Gastrocnemius medialis (tissue), 4 donors: ENCODE measurements around the gene MYO19. TPM values are rescaled to one million over a fixed set of nuclear protein-coding genes. Genes with fewer than 3 reads are reported as not detected.

Source experiments
- ATAC-seq, 2 donors: fragments of 150-250 bp; one replicate each; pipeline ENCODE4 v1.9.1; 2016
- DNase-seq, 2 donors: peaks; one replicate each; pipeline ENCODE4 v3.0.0-alpha.2; 2019
- H3K27ac ChIP-seq, 4 donors: fragments of 200-600 bp; sonication (generic); 1 replicate in 1 of 4; 2 replicates in 3 of 4; pipeline ENCODE4 v1.5.1; 2016 to 2018; ENCODE audit warnings: mild to moderate bottlenecking in 2 of 4, moderate library complexity in 1 of 4
- H3K27me3 ChIP-seq, 3 donors: fragments of 200-600 bp; sonication (generic) in 2 of 3; 1 replicate in 1 of 3; 2 replicates in 2 of 3; pipeline versions ENCODE4 v1.5.1 to v1.6.0; 2016 to 2019; ENCODE audit warnings: mild to moderate bottlenecking in 1 of 3, moderate library complexity in 1 of 3
- H3K36me3 ChIP-seq, 2 donors: fragments of 200-600 bp; sonication (generic) in 1 of 2; one replicate each; pipeline ENCODE4 v1.5.1; 2017 to 2018
- H3K4me1 ChIP-seq, 2 donors: fragments of 200-600 bp; sonication (generic) in 1 of 2; one replicate each; pipeline ENCODE4 v1.5.1; 2016 to 2017; ENCODE audit warnings: mild to moderate bottlenecking in 2 of 2
- H3K4me3 ChIP-seq, 4 donors: fragments of 200-600 bp; sonication (generic) in 3 of 4; 1 replicate in 1 of 4; 2 replicates in 3 of 4; pipeline ENCODE4 v1.5.1; 2016 to 2019; ENCODE audit warnings: mild to moderate bottlenecking in 2 of 4
- H3K9me3 ChIP-seq, 3 donors: fragments of 200-600 bp; sonication (generic) in 2 of 3; 1 replicate in 1 of 3; 2 replicates in 2 of 3; pipeline ENCODE4 v1.5.1; 2016 to 2019
- CTCF ChIP-seq, 5 experiments: fragments of 450-650 bp in 3 of 5; fragments of 200-600 bp in 2 of 5; sonication (generic) in 2 of 5; IDR thresholded peaks in 4 of 5; conservative IDR thresholded peaks in 1 of 5; 1 replicate in 4 of 5; 2 replicates in 1 of 5; pipeline ENCODE4 v1.5.1; 2016 to 2019; ENCODE audit warnings: antibody characterized with exemption in 5 of 5, mild to moderate bottlenecking in 3 of 5, moderate library complexity in 3 of 5
- POLR2A ChIP-seq, 2 donors: fragments of 450-650 bp; IDR thresholded peaks; one replicate each; pipeline ENCODE4 v1.6.1; 2017; ENCODE audit warnings: antibody characterized with exemption in 2 of 2, mild to moderate bottlenecking in 2 of 2, moderate library complexity in 2 of 2
- in situ Hi-C, 4 donors: fragments of 200-750 bp; cut with MboI; loops; one replicate each; pipeline versions ENCODE4 v1.15.0 to v1.8.0; 2017; ENCODE audit warnings: low sequenced_read_pairs in 4 of 4
- intact Hi-C: fragments of 100-400 bp; cut with DNase I; formaldehyde crosslinking; loops from one replicate; pipeline ENCODE4 v1.15.1; 2023; ENCODE audit warnings: low total_unique reads
- total RNA-seq, 4 donors: library from RNA; depleted of rRNA; stranded (reverse); fragments of >200 nt; gene quantifications; one replicate each; pipeline versions ENCODE4 v1.1.0 to v1.2.3, GENCODE V29; 2016

Gene MYO19
- total RNA-seq, 4 donors from 2014 or later, result 7.5 to 16.8 (median 13.2) TPM

- peak overlapping the region in 1 of 4 donors; percentile 60 for H3K27ac ChIP-seq
- ATAC-seq, result peak; percentile 66 to 77
- no peaks in the 10 kb centered on the region for H3K36me3 ChIP-seq
- peaks cover 0 to 7% (median 5%) of the 10 kb centered on the region in 3 donors for H3K27me3 ChIP-seq
- H3K4me3 ChIP-seq, result peak overlapping the region; percentile 55 to 89 (median 67)
- H3K4me1 ChIP-seq, result peaks cover 20 to 28% of the 10 kb centered on the region in 2 donors
- in situ Hi-C loops, result loop anchor here in 3 of 4 donors (10.0 to 25.0 kb wide), 2 partner anchors 508 to 521 kb away; no protein-coding TSS in a partner anchor
- TF ChIP-seq CTCF (IDR thresholded peaks at IDR 0.05 in 4 of 5, conservative IDR thresholded peaks at IDR 0.05 in 1 of 5) (peak; percentile 68 to 94 (median 83)), POLR2A (IDR thresholded peaks at IDR 0.05) (no peak)
- H3K9me3 ChIP-seq, result peaks cover 0 to 3% (median 0%) of the 10 kb centered on the region in 3 donors
- intact Hi-C loops, result loop anchor here (1.0 to 10.0 kb wide), 3 partner anchors 514 to 721 kb away; partner anchors contain the start of genes C17orf50 and TAF15
- DNase-seq, result peak; percentile 57 to 79
Measured at GRCh38 chr17:36482611-36483504, 51.8 kb downstream of the MYO19 start.

GRCh38 chr17:36481829-36482228 lies 52.8 kb downstream of the MYO19 start:
- TF ChIP-seq CTCF (IDR thresholded peaks at IDR 0.05 in 4 of 5, conservative IDR thresholded peaks at IDR 0.05 in 1 of 5) (no peak), POLR2A (IDR thresholded peaks at IDR 0.05) (no peak)
- ATAC-seq (no peak), DNase-seq (no peak)
- H3K4me1 ChIP-seq, result peaks cover 12 to 20% of the 10 kb centered on the region in 2 donors
- H3K36me3 ChIP-seq, result no peaks in the 10 kb centered on the region
- in situ Hi-C loops (loop anchor here in 3 of 4 donors (10.0 to 25.0 kb wide), 2 partner anchors 507 to 520 kb away; no protein-coding TSS in a partner anchor), intact Hi-C loops (loop anchor here (5.0 to 10.0 kb wide), 2 partner anchors 677 to 720 kb away; partner anchors contain the start of genes C17orf50 and TAF15)
- H3K27ac ChIP-seq, result no peak overlapping the region
- no peak overlapping the region for H3K4me3 ChIP-seq
- H3K27me3 ChIP-seq, result peaks cover 0 to 11% (median 5%) of the 10 kb centered on the region in 3 donors
- peaks cover 0 to 3% (median 0%) of the 10 kb centered on the region in 3 donors for H3K9me3 ChIP-seq

GRCh38 chr17:36475346-36475970 lies 59.2 kb downstream of the MYO19 start:
- Histone ChIP-seq H3K9me3 (no peaks in the 10 kb centered on the region), H3K4me3 (no peak overlapping the region), H3K36me3 (no peaks in the 10 kb centered on the region), H3K4me1 (no peaks in the 10 kb centered on the region), H3K27me3 (peaks cover 0 to 4% (median 2%) of the 10 kb centered on the region in 3 donors), H3K27ac (no peak overlapping the region)
- intact Hi-C loops, result no loop called here
- in situ Hi-C loops, result loop anchor here in 3 of 4 donors (5.0 to 25.0 kb wide), 2 partner anchors 503 to 513 kb away; no protein-coding TSS in a partner anchor
- no peak for ATAC-seq
- no peak for TF ChIP-seq POLR2A (IDR thresholded peaks at IDR 0.05)
- no peak for TF ChIP-seq CTCF (IDR thresholded peaks at IDR 0.05 in 4 of 5, conservative IDR thresholded peaks at IDR 0.05 in 1 of 5)
- no peak for DNase-seq

- Histone ChIP-seq H3K4me3 (no peak overlapping the region), H3K9me3 (no peaks in the 10 kb centered on the region), H3K36me3 (no peaks in the 10 kb centered on the region), H3K27ac (no peak overlapping the region), H3K27me3 (peaks cover 0 to 6% (median 5%) of the 10 kb centered on the region in 3 donors), H3K4me1 (no peaks in the 10 kb centered on the region)
- TF ChIP-seq CTCF (IDR thresholded peaks at IDR 0.05 in 4 of 5, conservative IDR thresholded peaks at IDR 0.05 in 1 of 5), result no peak
- no peak for TF ChIP-seq POLR2A (IDR thresholded peaks at IDR 0.05)
- no peak for DNase-seq
- intact Hi-C loops (no loop called here), in situ Hi-C loops (no loop called here)
- ATAC-seq, result no peak
Measured at GRCh38 chr17:36474571-36474970, 60.1 kb downstream of the MYO19 start.
